HEK293T (cell line): ENCODE results near the gene TBC1D32.

Experiments used
- ARNT ChIP-seq: fragments of 450-650 bp; IDR thresholded peaks from 2 replicates; pipeline ENCODE4 v1.6.1; 2017; ENCODE audit warnings: mild to moderate bottlenecking
- ELF4 ChIP-seq: fragments of 450-650 bp; IDR thresholded peaks from 2 replicates; pipeline ENCODE4 v1.6.1; 2017; ENCODE audit warnings: antibody characterized with exemption
- FOXA1 ChIP-seq: fragments of 450-650 bp; IDR thresholded peaks from 2 replicates; pipeline ENCODE4 v1.6.1; 2016; ENCODE audit warnings: mild to moderate bottlenecking
- FOXK2 ChIP-seq: fragments of 450-650 bp; IDR thresholded peaks from 2 replicates; pipeline ENCODE4 v1.6.1; 2016; ENCODE audit warnings: mild to moderate bottlenecking
- FOXM1 ChIP-seq: fragments of 450-650 bp; IDR thresholded peaks from 2 replicates; pipeline ENCODE4 v1.6.1; 2017; ENCODE audit warnings: mild to moderate bottlenecking, borderline replicate concordance
- L3MBTL2 ChIP-seq: fragments of 450-650 bp; conservative IDR thresholded peaks from 2 replicates; pipeline ENCODE4 v1.6.1; 2016; ENCODE audit warnings: mild to moderate bottlenecking
- NFRKB ChIP-seq: fragments of 450-650 bp; IDR thresholded peaks from 2 replicates; pipeline ENCODE4 v1.6.1; 2016; ENCODE audit warnings: mild to moderate bottlenecking, moderate library complexity
- PKNOX1 ChIP-seq: fragments of 450-650 bp; IDR thresholded peaks from 2 replicates; pipeline ENCODE4 v1.6.1; 2016
- SP1 ChIP-seq: fragments of 450-650 bp; IDR thresholded peaks from 2 replicates; pipeline ENCODE4 v1.6.1; 2017
- SUZ12 ChIP-seq: fragments of 450-650 bp; IDR thresholded peaks from 2 replicates; pipeline ENCODE4 v1.6.1; 2016; ENCODE audit warnings: mild to moderate bottlenecking
- TARDBP ChIP-seq: fragments of 450-650 bp; IDR thresholded peaks from 2 replicates; pipeline ENCODE4 v1.6.1; 2016
- ZNF384 ChIP-seq: fragments of 450-650 bp; IDR thresholded peaks from 2 replicates; pipeline ENCODE4 v1.6.1; 2016

GRCh38 chr6:121321282-121321681, 13.0 kb downstream of the TBC1D32 start:
- TF ChIP-seq PKNOX1, result no peak
- TF ChIP-seq SP1, result no peak
- no peak for TF ChIP-seq NFRKB
- TF ChIP-seq ARNT, result no peak
- no peak for TF ChIP-seq FOXK2
- no peak for TF ChIP-seq ZNF384
- TF ChIP-seq SUZ12, result no peak
- TF ChIP-seq ELF4, result no peak
- TF ChIP-seq FOXM1, result no peak
- no peak for TF ChIP-seq TARDBP
- TF ChIP-seq L3MBTL2, result no peak
- no peak for TF ChIP-seq FOXA1
